A172 (cell line): ENCODE results near the gene UBTD1. TPM values are rescaled to one million over a fixed set of nuclear protein-coding genes. Genes with fewer than 3 reads are reported as not detected.
"Not testable (repeated sequence)": the region's sequence is repeated elsewhere in the genome, so short reads cannot be mapped to it uniquely, and the experiment has no call there.

Experiments
- DNase-seq: peaks from one replicate; pipeline ENCODE4 v3.0.0-alpha.2; 2015; ENCODE audit warnings: low spot score
- total RNA-seq: library from RNA; depleted of rRNA; stranded (reverse); fragments of >200 nt; shearing (Covaris generic); gene quantifications from 2 replicates; pipeline ENCODE4 v1.2.3, GENCODE V29; 2014

The UBTD1 gene
- total RNA-seq, 1 experiment from 2014 or later = 53.8 TPM

GRCh38 chr10:97538411-97538810 is 39.7 kb downstream of the UBTD1 start:
- no peak for DNase-seq

- DNase-seq = no peak
These were observed 40.1 kb downstream of the UBTD1 start for GRCh38 chr10:97538839-97539238.

GRCh38 chr10:97539523-97540200 is 40.9 kb downstream of the UBTD1 start:
- DNase-seq = peak; percentile 37

GRCh38 chr10:97540669-97541500 is 42.2 kb downstream of the UBTD1 start:
- DNase-seq = no peak

- DNase-seq = peak; percentile 98
These were observed 43.7 kb downstream of the UBTD1 start for GRCh38 chr10:97542169-97543024.

GRCh38 chr10:97543025-97543546 is 44.4 kb downstream of the UBTD1 start:
- peak; percentile 99 for DNase-seq

- no peak for DNase-seq
These were observed 47.9 kb downstream of the UBTD1 start for GRCh38 chr10:97546456-97547270.

GRCh38 chr10:97547271-97547600 is 48.5 kb downstream of the UBTD1 start:
- no peak for DNase-seq

- DNase-seq = no peak
These were observed 49.2 kb downstream of the UBTD1 start for GRCh38 chr10:97547962-97548361.

GRCh38 chr10:97548828-97549455 is 50.2 kb downstream of the UBTD1 start:
- DNase-seq = no peak

- DNase-seq = no peak
These were observed 51.0 kb downstream of the UBTD1 start for GRCh38 chr10:97549587-97550322.

- no peak for DNase-seq
These were observed 51.8 kb downstream of the UBTD1 start for GRCh38 chr10:97550336-97551149.

- DNase-seq = no peak
These were observed 52.5 kb downstream of the UBTD1 start for GRCh38 chr10:97551271-97551670.

- DNase-seq = peak; percentile 79
These were observed 54.9 kb downstream of the UBTD1 start for GRCh38 chr10:97553575-97554031.

- DNase-seq = not testable (repeated sequence)
These were observed 55.6 kb downstream of the UBTD1 start for GRCh38 chr10:97554336-97554735.

GRCh38 chr10:97555541-97555940 is 56.8 kb downstream of the UBTD1 start:
- DNase-seq = not testable (repeated sequence)

GRCh38 chr10:97560731-97561381 is 62.1 kb downstream of the UBTD1 start:
- DNase-seq = not testable (repeated sequence)

- not testable (repeated sequence) for DNase-seq
These were observed 62.8 kb downstream of the UBTD1 start for GRCh38 chr10:97561386-97562077.
